COLO829 (cell line): ENCODE measurements around the gene MRGPRE.

ENCODE experiments used
- DNase-seq: peaks from one replicate; pipeline ENCODE4 v3.0.0; 2012; ENCODE audit warnings: low spot score

Gene MRGPRE

GRCh38 chr11:3196161-3197043 lies 35.8 kb downstream of the MRGPRE start:
- no peak for DNase-seq

- DNase-seq, result no peak
These were observed 36.7 kb downstream of the MRGPRE start for GRCh38 chr11:3195251-3196160.

- DNase-seq, result no peak
These were observed 38.0 kb downstream of the MRGPRE start for GRCh38 chr11:3194016-3194816.

GRCh38 chr11:3193373-3194015 lies 38.7 kb downstream of the MRGPRE start:
- DNase-seq, result no peak

GRCh38 chr11:3192511-3193372 lies 39.5 kb downstream of the MRGPRE start:
- DNase-seq, result no peak

- DNase-seq, result no peak
These were observed 40.5 kb downstream of the MRGPRE start for GRCh38 chr11:3191586-3192324.

- no peak for DNase-seq
These were observed 41.6 kb downstream of the MRGPRE start for GRCh38 chr11:3190600-3190999.

GRCh38 chr11:3189886-3190583 lies 42.2 kb downstream of the MRGPRE start:
- no peak for DNase-seq

GRCh38 chr11:3189196-3189843 lies 42.9 kb downstream of the MRGPRE start:
- no peak for DNase-seq

GRCh38 chr11:3188496-3189195 lies 43.6 kb downstream of the MRGPRE start:
- DNase-seq, result no peak

- DNase-seq, result no peak
These were observed 45.9 kb downstream of the MRGPRE start for GRCh38 chr11:3186166-3186953.

- no peak for DNase-seq
These were observed 47.4 kb downstream of the MRGPRE start for GRCh38 chr11:3184732-3185347.

- no peak for DNase-seq
These were observed 48.7 kb downstream of the MRGPRE start for GRCh38 chr11:3183523-3183922.

GRCh38 chr11:3182462-3182852 lies 49.8 kb downstream of the MRGPRE start:
- no peak for DNase-seq

GRCh38 chr11:3181725-3182461 lies 50.3 kb downstream of the MRGPRE start:
- no peak for DNase-seq

GRCh38 chr11:3180869-3181268 lies 51.3 kb downstream of the MRGPRE start:
- DNase-seq, result no peak
